Caco-2 (cell line): ENCODE measurements around the gene KRTAP5-2. TPM values are rescaled to one million over a fixed set of nuclear protein-coding genes. Genes with fewer than 3 reads are reported as not detected.
"Not testable (repeated sequence)": the region's sequence is repeated elsewhere in the genome, so short reads cannot be mapped to it uniquely, and the experiment has no call there.

Experiments
- BruUV-seq: library from RNA; stranded (reverse); fragments of 400-500 nt; replicated peaks from 2 replicates; lab custom pipeline; 2021; lab: Mats Ljungman, UMichigan
- CTCF ChIA-PET: fragments of 300-600 bp; sonication (Branson Sonifier 250); formaldehyde crosslinking; loops from one replicate; lab custom pipeline; 2022; ENCODE audit warnings: antibody characterized with exemption; lab: Charles Lee
- POLR2A ChIA-PET: fragments of 300-600 bp; sonication (Branson Sonifier 250); formaldehyde crosslinking; loops from one replicate; lab custom pipeline; 2022; ENCODE audit warnings: antibody characterized with exemption; lab: Charles Lee
- DNase-seq, 2 experiments: peaks; one replicate each; pipeline versions ENCODE4 v3.0.0 to v3.0.0-alpha.2; 2020 to 2022
- H3K27me3 ChIP-seq: replicated peaks from 2 replicates; pipeline ENCODE4 v1.6.0; 2011; ENCODE audit warnings: low read length; ENCODE audit not compliant: control insufficient read depth, insufficient read depth
- H3K36me3 ChIP-seq: 2 replicates; pipeline ENCODE4 v1.5.1; 2011; ENCODE audit warnings: low read length; ENCODE audit not compliant: control insufficient read depth, insufficient read depth
- H3K4me1 ChIP-seq: fragments of 250-450 bp; sonication (Bioruptor Pico); 2 replicates; pipeline ENCODE4 v1.5.1; 2020; ENCODE audit warnings: mild to moderate bottlenecking
- H3K4me3 ChIP-seq: 2 replicates; pipeline ENCODE4 v1.5.1; 2011; ENCODE audit warnings: low read depth, mild to moderate bottlenecking, control low read depth, low read length
- H3K9me3 ChIP-seq: fragments of 250-450 bp; sonication (Bioruptor Pico); 2 replicates; pipeline ENCODE4 v1.5.1; 2020; ENCODE audit warnings: mild to moderate bottlenecking, moderate library complexity
- H3K27ac Mint-ChIP-seq: one replicate; pipeline ENCODE4 v1.8.0; 2022; ENCODE audit warnings: mixed read lengths; ENCODE audit not compliant: unreplicated experiment
- H3K27me3 Mint-ChIP-seq: one replicate; pipeline ENCODE4 v1.8.0; 2022; ENCODE audit warnings: mixed read lengths; ENCODE audit not compliant: insufficient read depth, unreplicated experiment
- H3K36me3 Mint-ChIP-seq: one replicate; pipeline ENCODE4 v1.8.0; 2022; ENCODE audit warnings: mild to moderate bottlenecking, mixed read lengths; ENCODE audit not compliant: insufficient read depth, unreplicated experiment
- H3K4me1 Mint-ChIP-seq: one replicate; pipeline ENCODE4 v1.8.0; 2022; ENCODE audit warnings: low read depth, mixed read lengths; ENCODE audit not compliant: unreplicated experiment
- H3K4me3 Mint-ChIP-seq: one replicate; pipeline ENCODE4 v1.8.0; 2022; ENCODE audit warnings: mild to moderate bottlenecking, moderate library complexity, mixed read lengths; ENCODE audit not compliant: unreplicated experiment
- H3K9me3 Mint-ChIP-seq: one replicate; pipeline ENCODE4 v1.8.0; 2022; ENCODE audit warnings: mixed read lengths; ENCODE audit not compliant: unreplicated experiment
- CTCF ChIP-seq, 2 experiments: fragments of 200-600 bp in 1 of 2; IDR thresholded peaks; 1 replicate in 1 of 2; 2 replicates in 1 of 2; pipeline versions ENCODE4 v1.5.1 to v1.8.0; 2011 to 2022; ENCODE audit warnings: antibody characterized with exemption in 1 of 2, control low read depth in 1 of 2, inconsistent platforms in 1 of 2, low read depth in 1 of 2, low read length in 1 of 2, mild to moderate bottlenecking in 1 of 2, moderate library complexity in 1 of 2; ENCODE audit not compliant: insufficient read depth in 1 of 2, severe bottlenecking in 1 of 2, unreplicated experiment in 1 of 2
- intact Hi-C: fragments of 100-400 bp; cut with micrococcal nuclease; formaldehyde crosslinking; loops from one replicate; pipeline ENCODE4 v1.10.0; 2022; ENCODE audit not compliant: unreplicated experiment
- total RNA-seq: library from RNA; stranded (reverse); gene quantifications from 2 replicates; pipeline ENCODE4 v1.2.3, GENCODE V29; 2022

KRTAP5-2 gene
- total RNA-seq, 1 experiment from 2014 or later = not detected

- no peak for DNase-seq
- Mint-ChIP-seq H3K27me3 (peaks cover 13% of the 10 kb centered on the region), H3K4me3 (no peak overlapping the region), H3K27ac (no peak overlapping the region), H3K36me3 (no peaks in the 10 kb centered on the region), H3K9me3 (no peaks in the 10 kb centered on the region), H3K4me1 (no peaks in the 10 kb centered on the region)
- no peaks in the 10 kb centered on the region for H3K9me3 ChIP-seq
- no TSS peak for BruUV-seq
- POLR2A ChIA-PET = no interaction called here
- no peaks in the 10 kb centered on the region for H3K4me1 ChIP-seq
- CTCF ChIA-PET = no interaction called here
- no peaks in the 10 kb centered on the region; the same call in 1 of the 2 replicates for H3K27me3 ChIP-seq
- no peaks in the 10 kb centered on the region for H3K36me3 ChIP-seq
- H3K4me3 ChIP-seq = no peak overlapping the region
- intact Hi-C loops = no loop called here
- TF ChIP-seq CTCF (IDR thresholded peaks at IDR 0.05; ENCODE audit: insufficient read depth in 1 of 2, low read depth in 1 of 2, low read length in 1 of 2, severe bottlenecking in 1 of 2, unreplicated experiment in 1 of 2) = no peak
Measured at GRCh38 chr11:1600626-1601025, 2.5 kb upstream of the KRTAP5-2 start.

- CTCF ChIA-PET = interaction anchor here (0.8 kb wide), 1 partner anchor 24 kb away, joined by 4 read pairs; no protein-coding TSS in a partner anchor
- TF ChIP-seq CTCF (IDR thresholded peaks at IDR 0.05; ENCODE audit: insufficient read depth in 1 of 2, low read depth in 1 of 2, low read length in 1 of 2, severe bottlenecking in 1 of 2, unreplicated experiment in 1 of 2) = no peak
- no peaks in the 10 kb centered on the region for H3K9me3 ChIP-seq
- Mint-ChIP-seq H3K9me3 (no peaks in the 10 kb centered on the region), H3K27me3 (peaks cover 22% of the 10 kb centered on the region), H3K4me1 (no peaks in the 10 kb centered on the region), H3K4me3 (no peak overlapping the region), H3K36me3 (no peaks in the 10 kb centered on the region), H3K27ac (no peak overlapping the region)
- no peaks in the 10 kb centered on the region for H3K4me1 ChIP-seq
- no TSS peak for BruUV-seq
- H3K27me3 ChIP-seq = no peaks in the 10 kb centered on the region; the same call in 1 of the 2 replicates
- DNase-seq = no peak
- H3K4me3 ChIP-seq = no peak overlapping the region
- no peaks in the 10 kb centered on the region for H3K36me3 ChIP-seq
- intact Hi-C loops = no loop called here
- POLR2A ChIA-PET = interaction anchor here (0.7 kb wide), 1 partner anchor 510 kb away, joined by 4 read pairs; no protein-coding TSS in a partner anchor
Measured at GRCh38 chr11:1598816-1599215, 722 bp upstream of the KRTAP5-2 start.

GRCh38 chr11:1598406-1598805 lies 312 bp upstream of the KRTAP5-2 start:
- H3K27ac Mint-ChIP-seq, H3K9me3 ChIP-seq, intact Hi-C loops, BruUV-seq, H3K4me1 ChIP-seq, H3K36me3 ChIP-seq, H3K4me1 Mint-ChIP-seq, H3K27me3 ChIP-seq, H3K36me3 Mint-ChIP-seq, H3K4me3 Mint-ChIP-seq, H3K9me3 Mint-ChIP-seq, H3K4me3 ChIP-seq, DNase-seq: not testable (repeated sequence)
- ChIA-PET CTCF (interaction anchor here (0.6 to 0.8 kb wide), 3 partner anchors 10 to 587 kb away, joined by 3 to 4 read pairs (median 4); no protein-coding TSS in a partner anchor), POLR2A (interaction anchor here (0.7 kb wide), 1 partner anchor 511 kb away, joined by 4 read pairs; no protein-coding TSS in a partner anchor)
- H3K27me3 Mint-ChIP-seq = peaks cover 22% of the 10 kb centered on the region
